Glomerular visceral epithelial cell (primary cell): ENCODE results near the gene MVD.
A peak's percentile ranks its signal among the peaks of the same experiment; 100 is the strongest.

Experiments used
- DNase-seq: peaks from one replicate; pipeline ENCODE4 v3.0.0-alpha.2; 2016; ENCODE audit errors: extremely low spot score

MVD gene

DNA sequence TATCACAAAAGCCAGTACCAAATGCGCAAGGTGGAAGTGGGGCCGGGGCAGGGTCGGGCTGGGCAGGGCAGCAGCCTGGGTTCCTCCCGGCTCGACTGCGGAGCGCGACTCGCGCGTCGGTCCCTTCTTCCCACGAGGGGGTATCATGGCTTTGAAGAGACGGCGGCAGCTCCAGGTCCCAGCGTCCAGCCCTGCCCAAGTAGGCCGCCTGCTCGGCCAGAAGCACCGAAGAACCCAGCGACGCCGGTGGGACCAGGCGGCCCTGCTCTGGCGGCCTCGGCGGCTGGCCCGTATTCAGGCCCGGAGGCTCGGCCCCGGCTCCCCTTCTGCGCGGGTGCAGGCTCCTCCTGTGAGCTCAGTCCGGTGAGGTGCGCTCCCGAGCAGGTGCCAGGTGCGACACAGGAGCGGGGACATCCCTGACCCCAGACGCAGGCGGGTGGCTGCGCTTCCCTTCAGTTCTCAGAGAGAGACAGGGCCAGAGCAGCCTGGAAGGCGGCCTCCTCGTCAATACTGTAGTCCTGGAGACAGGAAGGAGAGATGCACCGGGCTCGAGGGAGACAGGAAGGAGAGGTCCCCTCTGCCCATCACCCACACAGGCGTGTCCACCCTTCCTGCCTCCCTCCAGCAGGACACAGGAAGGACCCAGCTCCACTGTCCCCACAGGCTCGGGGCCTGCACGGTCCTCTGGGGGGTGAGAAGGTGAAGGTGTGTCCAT, 34.4 kb upstream of the MVD start:
- DNase-seq = no peak

DNA sequence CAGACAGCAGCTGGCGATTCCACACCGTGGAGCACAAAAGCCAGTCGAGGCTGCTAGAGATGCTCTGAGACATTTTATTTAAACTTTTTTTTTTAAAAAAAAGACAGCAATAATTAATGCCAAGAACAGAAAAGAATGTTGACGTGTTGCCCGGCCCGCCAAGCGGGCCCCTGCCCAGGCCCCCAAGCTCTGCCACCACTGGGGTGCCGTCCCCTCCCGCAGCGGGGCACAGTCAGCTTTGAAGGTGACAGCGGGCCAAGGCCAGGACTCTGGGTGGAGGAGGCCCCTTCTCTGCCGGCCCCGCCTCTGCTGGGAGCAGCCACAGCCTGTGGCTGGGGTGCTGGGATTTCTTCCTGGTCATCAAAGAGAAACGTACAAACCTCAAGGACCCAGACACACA, 33.5 kb upstream of the MVD start:
- DNase-seq = no peak

DNA sequence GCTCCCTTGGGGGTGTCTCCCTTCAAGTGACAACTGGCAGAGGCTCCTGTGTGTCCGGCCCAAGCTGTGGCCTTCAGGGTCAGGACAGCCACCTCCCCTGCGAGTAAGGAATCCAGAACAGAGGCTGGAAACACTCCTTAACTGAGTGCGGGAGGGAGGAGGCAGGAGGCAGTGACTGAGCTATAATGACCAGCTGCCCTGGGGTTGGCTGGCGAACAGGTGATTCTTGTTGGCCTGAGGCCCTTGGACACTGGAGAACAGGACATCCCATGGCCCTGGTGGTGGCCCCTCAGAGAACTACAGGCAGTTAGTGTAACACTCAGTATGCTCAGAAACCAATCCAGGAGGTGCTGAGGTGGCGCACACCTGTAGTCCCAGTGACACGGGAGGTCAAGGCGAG, 32.9 kb upstream of the MVD start:
- DNase-seq = no peak

DNA sequence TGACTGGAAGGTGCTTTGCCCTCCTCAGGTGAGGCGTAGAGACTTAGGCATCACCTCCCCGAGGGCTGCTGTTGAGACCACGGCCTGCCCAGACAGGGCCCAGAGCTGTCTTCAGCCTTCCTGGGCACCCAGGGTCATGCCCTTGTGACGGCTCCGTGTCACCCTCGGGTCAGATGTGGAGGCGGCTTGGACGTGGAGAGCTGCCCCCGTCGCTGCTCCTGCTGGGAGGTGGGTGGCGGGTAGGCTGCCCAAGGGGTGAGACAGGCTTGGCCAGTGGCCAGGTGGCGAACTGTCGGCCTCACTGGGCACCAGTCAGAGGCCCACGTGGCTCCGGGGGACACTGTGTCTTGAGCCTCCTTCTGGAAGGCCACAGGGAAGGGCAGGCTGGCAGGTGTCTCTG, 32.3 kb upstream of the MVD start:
- DNase-seq = no peak

DNA sequence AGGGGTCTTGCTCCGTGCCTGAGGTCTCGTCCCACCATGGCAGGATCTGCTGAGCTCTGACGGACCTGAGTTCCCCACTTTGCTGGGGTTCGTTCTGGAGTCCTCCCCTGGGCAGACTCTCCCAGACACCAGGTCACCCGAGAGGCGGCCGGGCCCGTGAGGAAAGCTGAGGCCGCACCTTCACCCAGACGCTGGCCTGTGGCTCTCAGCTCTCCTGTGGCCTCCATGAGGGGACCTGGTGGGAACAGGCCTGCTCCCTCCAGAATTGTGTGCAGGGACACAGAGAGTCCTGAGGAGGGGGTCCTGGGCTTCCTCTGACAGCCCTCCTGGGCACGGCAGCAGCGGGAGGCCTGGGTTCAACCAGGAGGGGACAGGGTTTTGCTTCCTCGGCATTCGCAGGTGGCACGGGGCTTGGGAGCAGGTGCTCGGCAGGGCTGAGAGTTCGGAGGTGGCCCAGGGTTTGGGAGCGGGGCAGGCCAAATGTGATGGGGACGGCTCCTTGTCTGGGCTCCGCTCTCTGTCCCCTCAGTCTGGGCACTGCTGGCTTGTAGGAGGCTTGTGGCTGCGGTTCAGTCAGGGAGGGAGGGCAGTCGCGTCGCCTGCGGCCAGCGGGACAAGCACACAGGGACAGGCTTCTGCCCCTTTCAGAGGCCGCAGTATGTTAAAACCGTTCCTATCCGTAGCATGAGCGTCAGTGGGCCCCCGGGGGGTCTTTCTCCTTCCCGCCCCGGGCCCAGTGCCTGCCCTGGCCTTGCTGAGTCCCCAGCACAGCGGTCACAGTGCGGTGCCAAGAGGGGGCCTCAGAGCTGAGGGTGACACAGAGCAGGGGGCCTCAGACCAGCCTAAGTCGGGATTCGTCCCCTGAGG, 31.6 kb upstream of the MVD start:
- DNase-seq = no peak

DNA sequence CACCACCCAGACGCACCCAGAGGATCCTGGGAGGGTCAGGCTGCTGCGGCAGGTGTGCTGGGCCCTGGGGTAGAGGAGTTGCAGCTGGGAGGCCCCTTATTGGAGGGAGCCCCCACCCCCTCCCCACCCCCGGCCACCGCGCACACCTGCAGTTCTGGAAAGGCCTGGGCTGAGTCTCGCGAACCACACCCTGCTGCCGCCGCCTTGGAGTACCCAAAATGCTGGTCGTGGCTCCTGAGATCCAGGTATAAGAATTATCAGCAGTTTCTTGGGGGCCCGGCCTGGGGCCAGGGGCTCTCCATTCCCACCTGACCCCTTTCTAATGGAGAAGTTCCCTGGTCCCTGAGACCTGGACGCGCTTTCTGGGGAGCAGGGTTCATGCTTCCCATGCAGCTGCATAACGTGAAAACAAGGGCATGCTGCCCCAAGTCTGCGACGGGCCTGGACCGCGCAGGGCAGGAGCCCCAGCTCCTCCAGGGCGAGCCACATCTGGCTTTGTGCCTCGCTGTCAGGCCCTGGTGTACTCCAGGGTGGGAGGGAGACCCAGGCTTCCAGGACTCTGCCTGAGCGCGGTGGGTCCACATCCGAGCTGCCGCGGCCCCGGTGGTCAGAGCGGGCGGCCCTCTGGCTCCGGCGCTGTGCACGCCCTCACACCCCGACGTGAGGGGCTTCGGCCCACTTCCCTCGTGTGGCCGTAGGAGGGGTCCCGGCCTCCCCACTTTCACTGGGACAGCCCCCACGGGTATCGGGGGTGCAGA, 30.7 kb upstream of the MVD start:
- DNase-seq = no peak

DNA sequence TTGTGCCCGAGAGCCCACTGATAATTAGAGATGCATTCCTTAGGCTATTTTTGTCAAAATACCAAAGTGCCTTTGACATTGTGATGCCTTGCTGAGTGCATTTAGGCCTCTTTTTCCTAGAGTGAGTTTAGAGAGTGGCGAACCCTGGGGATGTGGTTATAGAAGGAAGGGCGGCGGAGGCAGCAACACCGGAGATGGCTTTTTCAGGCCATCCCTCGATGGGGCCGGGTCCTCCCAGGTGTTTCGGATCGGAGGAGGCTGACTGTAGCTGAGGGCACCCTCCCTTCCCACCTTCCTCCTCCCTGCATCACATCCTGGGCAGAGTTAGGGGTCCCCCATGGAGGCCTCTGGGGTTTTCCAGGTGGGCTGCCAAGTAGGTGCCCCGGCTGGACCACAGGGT, 30.0 kb upstream of the MVD start:
- DNase-seq = no peak

DNA sequence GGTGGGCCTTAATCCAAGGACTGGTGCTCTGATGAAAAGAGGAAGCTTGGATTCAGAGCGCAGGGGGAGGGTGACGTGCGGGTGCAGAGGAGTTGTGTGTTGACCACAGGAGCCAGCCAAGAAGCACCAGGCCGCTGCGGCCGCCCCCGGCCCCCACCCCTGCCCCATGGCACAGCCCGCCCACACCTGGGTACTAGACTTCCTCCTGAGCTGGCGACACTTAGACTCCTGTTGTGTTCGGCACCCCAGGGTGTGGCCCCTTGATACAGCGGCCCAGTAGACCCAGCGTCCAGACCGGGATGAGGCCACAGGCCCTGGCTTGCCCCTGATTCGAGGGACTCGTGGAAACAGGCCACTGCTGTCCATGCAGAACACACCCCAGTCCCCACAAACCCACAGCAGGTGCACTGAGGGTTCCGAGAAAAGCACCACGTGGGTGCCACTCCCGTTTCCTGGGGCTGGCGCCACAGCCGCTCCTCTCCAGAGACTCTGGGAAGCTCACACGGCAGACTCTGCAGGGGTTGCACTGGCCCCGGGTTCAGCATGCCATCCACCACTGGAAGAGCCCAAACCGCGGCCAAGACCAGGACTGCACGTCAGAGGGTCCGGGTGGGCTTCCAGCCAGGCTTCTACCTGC, 29.2 kb upstream of the MVD start:
- no peak for DNase-seq

DNA sequence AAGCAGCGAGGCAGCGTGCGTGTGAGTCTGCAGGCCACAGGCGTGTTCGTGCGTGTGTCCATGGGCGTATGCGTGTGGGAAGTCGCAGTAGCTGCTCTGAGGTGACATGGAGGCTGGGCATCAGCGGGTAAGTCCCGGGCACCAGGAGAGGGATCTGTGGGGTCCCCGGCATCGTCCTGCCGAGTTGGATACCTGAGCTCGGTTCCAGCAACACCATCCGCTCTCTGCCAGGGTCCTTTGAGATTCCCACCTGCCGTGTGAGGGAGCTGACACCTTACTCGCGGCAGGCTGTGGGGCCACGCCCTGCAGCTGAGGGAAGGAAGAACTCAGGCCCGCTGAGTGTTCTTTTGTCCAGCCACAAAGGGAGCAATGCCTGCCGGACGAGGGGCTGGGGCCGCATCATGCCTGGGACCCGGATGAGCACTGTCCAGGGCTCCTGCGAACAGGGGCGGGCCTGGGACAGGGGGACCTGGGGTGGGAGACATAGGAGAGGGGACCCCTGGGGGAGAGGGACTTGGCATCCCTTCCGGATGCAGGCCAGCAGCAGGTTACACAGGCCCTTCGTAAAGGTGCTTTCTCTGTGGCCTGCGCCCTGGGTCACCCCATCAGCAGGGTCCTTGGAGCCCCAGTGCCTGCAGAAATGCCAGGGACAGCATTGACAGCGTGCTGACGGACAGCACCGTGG, 28.4 kb upstream of the MVD start:
- DNase-seq = no peak

DNA sequence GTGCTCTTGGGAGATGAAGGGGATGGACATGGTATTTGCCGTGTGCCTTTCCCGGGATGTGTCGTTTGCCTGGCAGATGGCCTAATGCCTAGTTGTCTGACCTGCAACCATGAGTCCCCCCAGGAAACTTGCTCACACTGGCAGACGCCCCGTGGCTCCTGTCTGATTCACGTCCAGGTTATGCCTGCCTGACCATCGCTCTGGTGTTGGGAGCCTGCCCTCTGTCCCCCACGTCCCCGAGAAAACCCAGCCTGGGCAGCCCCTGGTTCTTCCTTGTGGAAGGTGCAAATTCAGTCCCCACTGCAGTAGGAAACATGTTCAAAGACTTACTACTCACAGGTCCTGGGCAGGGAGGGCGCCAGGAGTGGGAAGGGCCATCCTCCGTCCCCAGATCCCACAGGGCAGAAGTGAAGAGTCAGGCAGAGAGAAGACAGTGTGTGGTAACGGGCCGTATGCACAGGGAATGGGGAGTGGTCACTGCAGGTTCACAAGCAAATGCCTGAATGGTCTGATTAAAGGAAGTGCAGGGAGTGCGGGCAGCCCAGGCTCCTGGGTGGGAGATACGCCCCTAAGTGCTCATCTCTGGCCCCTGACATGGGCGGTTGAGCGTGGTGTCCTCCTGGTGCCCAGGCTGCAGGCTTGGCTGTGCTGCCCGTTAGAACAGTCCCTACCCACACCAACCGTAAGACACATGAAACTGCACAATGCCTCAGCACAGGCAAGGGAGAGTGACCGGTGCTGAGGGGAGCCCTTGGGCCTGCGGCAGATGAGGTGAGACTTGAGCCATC, 27.6 kb upstream of the MVD start:
- DNase-seq = no peak

DNA sequence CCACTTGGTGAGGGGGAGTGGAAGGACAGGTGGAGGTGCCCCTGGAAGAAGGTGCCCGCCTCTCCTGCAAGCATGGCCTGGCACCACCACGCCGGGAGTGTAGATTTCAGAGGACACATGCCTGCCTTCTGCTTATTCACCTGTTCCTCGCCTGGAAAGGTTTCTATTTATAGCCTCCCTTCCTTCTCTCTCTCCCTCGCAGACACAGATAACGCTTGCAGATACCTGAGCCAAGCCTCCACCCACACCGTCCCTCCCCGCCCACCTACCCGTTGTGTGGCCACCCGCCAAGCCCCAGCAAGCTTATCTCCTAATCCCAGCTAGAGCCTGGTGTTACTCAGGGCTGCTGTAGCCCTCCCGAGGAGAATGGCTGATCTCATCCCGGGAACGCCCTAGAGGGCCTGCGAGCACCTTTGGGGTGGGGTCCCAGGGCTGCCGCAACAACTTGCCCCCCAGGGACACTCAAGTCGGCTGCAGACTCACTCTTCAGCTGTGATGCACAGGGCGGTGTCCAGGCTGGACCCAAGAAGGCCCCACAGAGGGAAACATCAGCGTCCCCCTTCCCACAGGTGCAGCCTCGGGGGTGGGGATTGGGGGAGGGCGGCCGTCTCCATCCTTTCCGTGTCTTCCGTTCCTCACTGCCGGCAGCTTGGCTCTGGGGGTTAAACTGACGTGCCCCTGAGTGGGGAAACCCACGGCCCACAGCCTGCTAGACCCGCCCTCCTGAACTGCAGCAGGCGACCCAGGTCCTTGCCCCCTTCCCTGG, 25.3 kb upstream of the MVD start:
- DNase-seq = no peak

DNA sequence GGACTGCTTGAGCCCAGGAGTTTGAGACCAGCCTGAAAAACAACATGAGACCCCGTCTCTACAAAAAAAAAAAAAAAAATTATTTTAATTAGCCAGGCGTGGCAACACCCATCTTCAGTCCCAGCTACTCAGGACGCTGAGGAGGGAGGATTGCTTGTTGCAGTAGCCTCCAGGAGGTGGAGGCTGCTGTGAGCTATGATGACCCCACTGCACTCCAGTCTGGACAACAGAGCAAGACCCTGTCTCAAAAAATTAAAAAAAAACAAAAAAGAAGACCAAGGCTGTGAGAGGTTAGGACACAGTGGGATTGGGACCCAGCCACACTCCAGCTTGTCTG, 24.8 kb upstream of the MVD start:
- DNase-seq = no peak

DNA sequence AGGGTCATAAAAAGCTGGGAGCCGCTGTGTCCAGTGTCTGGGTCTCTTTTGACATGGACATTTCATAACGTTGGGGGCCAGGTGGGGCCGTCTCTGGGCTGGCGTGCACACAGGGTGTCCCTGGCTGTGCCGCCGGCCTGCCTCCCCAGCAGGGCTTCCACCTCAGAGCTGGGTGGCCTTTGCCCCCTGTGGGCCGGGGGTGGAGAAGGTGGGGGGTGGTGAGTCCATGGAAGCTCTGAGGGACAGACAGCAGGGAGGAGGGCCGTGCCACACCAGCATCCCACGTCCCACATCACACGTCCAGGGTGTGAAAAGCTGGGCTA, 24.3 kb upstream of the MVD start:
- DNase-seq = no peak

DNA sequence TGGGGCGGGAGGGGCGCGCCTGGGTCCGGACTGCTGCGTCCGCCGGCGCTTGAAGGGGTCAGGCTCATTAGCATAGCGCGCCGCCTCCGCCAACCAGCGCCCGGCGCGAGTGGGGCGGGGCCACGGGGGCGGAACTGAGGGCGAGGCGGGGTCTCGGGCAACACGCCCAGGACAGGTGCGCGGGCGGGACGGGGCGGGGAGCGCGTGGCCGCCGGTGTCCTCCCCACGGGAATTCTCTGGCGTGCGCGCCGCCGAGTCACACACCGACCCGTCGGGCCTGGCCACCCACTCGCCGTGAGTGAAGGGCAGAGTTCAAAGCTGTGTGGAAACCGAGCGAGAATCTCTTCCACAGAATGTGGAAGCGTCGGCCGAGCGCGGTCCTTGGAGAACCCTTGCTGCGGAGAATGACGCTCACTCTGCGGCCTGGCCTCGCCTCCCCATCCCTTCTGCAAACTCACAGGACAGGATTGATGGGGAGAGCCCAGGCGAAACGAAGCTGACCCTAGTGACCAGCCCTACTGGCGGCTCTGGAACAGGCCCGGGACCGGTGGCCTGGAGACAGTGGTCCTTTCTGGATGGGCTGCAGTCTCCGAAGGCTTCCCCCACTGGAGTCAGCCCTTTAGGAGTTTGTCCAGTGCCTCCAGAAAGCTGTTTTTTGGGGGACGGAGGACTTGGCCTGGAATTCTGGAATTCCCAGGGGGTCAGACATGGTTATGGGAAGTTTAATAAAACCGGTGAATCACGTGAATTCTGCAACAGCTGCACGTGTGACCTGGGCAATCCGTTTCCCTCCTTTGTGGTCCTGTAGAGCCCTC, 23.8 kb upstream of the MVD start, which contains the start of gene SNAI3:
Gene SNAI3 (minus strand): TSS at position 69 of the 815 bp plus-strand sequence. CDS start 101 bp downstream, outside the sequence.
- peak; percentile 69 for DNase-seq

DNA sequence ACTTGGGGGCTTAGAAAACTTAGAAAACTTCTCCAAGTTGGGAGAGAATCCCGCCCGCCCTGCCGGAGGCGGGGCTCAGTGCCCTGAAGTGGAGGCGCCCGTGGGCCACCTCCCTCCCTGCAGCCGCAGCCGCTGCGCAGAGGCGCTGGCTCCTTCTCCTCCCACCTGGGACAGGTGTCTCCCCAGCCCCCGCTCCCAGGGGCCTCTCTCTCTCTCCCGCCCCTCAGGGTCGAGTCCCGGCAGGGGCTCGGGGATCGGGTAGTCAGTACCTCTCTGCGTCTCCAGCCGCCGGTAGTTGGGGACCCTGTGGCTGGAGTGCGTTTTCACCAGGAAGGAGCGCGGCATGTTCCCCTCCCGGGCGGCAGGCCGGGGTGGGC, 23.2 kb upstream of the MVD start:
- no peak for DNase-seq

DNA sequence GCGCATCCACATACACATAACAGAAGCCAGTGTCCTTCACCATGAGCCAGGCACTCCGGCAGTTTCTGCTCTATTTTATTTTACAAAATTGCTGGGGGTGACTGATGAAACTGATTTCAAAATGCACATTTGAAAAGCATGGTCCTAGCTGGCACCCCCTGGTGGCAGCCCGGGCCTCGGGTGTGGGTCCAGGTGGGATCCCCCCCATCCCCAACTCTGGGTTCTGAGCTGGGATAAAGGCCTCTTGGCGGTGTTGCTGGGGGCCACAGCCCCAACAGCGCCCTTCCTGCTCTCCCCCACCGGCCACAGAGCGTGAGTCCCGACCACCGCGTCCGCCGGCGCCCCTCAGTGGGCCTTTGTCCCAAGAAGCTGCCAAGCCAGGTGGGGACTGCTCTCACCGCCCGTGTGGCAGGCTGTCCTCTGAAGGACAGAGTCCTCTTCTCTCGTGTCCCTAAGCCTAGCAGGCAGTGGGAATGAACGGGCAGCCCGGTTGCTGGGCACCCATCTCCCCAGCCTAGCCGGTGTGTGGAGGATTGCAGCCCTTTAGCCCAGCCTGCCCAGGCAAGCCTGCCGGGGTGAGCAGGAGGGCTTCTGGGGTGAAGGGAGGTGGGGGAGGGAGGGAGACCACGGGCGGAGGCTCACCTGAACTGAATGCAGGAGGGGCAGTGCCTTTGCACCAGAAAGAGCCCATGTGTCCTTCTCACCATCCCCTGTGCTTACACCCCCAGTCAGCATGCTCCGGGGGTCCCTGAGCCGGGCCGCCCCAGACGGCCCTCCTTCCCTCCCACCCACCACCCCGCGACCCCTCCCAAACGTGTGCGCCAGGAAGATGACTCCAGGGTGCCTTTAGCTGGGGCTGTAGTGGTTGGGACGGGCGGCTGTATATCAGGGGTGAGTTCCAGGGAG, 22.5 kb upstream of the MVD start:
- peak; percentile 40 for DNase-seq

DNA sequence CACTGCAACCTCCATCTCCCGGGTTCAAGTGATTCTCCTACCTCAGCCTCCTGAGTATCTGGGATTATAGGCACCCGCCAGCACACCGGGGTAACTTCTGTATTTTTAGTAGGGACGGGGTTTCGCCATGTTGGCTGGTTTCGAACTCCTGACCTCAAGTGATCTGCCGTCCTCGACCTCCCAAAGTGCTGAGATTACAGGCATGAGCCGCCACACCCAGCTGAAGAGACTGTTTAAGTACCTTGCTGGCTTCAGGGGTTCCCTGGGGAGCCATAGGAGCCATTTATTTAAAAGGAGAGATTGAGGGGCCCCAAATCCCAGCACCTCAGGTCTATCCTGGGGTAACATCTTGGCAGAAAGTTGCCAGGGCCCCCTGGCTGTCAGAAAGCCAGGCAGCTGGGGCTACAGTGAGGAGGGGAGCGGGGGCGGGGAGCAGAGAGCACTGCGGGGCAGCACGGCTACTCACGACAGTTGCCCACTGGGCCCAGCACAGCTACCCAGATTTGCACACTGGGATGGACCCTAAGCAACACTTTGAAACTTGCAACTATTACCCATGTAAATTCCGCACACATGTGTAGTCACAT, 21.8 kb upstream of the MVD start:
- no peak for DNase-seq
